ENCODE data around the gene RNF187. TPM values are rescaled to one million over a fixed set of nuclear protein-coding genes. Genes with fewer than 3 reads are reported as not detected.

RNF187 gene
- total RNA-seq, 3 donors from 2014 or later (not counting 1 experiment from before 2014, with no cell fraction given) = 68.6 to 102 (median 77.3) TPM

GRCh38 chr1:228514421-228514820 lies 27.2 kb downstream of the RNF187 start:
- intact Hi-C loops (cut with micrococcal nuclease) = loop anchor here (2.0 kb wide), 2 partner anchors 302 to 516 kb away; no protein-coding TSS in a partner anchor
- Mint-ChIP-seq H3K27ac (no peak overlapping the region), H3K4me1 (no peaks in the 10 kb centered on the region), H3K27me3 (ENCODE audit: low read depth in 2 of 2) (peaks cover 15 to 28% of the 10 kb centered on the region in 2 donors), H3K36me3 (no peaks in the 10 kb centered on the region), H3K4me3 (no peak overlapping the region), H3K9me3 (no peaks in the 10 kb centered on the region)
- peak in 1 of 2 donors; percentile 7 for DNase-seq
- TF ChIP-seq, protein P1, sequence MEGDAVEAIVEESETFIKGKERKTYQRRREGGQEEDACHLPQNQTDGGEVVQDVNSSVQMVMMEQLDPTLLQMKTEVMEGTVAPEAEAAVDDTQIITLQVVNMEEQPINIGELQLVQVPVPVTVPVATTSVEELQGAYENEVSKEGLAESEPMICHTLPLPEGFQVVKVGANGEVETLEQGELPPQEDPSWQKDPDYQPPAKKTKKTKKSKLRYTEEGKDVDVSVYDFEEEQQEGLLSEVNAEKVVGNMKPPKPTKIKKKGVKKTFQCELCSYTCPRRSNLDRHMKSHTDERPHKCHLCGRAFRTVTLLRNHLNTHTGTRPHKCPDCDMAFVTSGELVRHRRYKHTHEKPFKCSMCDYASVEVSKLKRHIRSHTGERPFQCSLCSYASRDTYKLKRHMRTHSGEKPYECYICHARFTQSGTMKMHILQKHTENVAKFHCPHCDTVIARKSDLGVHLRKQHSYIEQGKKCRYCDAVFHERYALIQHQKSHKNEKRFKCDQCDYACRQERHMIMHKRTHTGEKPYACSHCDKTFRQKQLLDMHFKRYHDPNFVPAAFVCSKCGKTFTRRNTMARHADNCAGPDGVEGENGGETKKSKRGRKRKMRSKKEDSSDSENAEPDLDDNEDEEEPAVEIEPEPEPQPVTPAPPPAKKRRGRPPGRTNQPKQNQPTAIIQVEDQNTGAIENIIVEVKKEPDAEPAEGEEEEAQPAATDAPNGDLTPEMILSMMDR (IDR thresholded peaks at IDR 0.05) = no peak
- H3K27ac ChIP-seq (ENCODE audit: low read length) = no peak overlapping the region
- WGBS (ENCODE audit: insufficient coverage) = 88% methylated on average over 7 of the region's 7 CpGs
- H3K27me3 ChIP-seq (ENCODE audit: control insufficient read depth, insufficient read depth, low read length) = peaks cover 10% of the 10 kb centered on the region
- H3K4me1 ChIP-seq (ENCODE audit: control insufficient read depth, insufficient read depth, low read length) = peaks cover 7% of the 10 kb centered on the region
- H3K4me3 ChIP-seq (ENCODE audit: low read length) = no peak overlapping the region
- no peaks in the 10 kb centered on the region for H3K9me3 ChIP-seq (ENCODE audit: control insufficient read depth, insufficient read depth, low read length)
- ATAC-seq = no peak
- H3K36me3 ChIP-seq (ENCODE audit: control insufficient read depth, insufficient read depth, low read length) = no peaks in the 10 kb centered on the region

DNA sequence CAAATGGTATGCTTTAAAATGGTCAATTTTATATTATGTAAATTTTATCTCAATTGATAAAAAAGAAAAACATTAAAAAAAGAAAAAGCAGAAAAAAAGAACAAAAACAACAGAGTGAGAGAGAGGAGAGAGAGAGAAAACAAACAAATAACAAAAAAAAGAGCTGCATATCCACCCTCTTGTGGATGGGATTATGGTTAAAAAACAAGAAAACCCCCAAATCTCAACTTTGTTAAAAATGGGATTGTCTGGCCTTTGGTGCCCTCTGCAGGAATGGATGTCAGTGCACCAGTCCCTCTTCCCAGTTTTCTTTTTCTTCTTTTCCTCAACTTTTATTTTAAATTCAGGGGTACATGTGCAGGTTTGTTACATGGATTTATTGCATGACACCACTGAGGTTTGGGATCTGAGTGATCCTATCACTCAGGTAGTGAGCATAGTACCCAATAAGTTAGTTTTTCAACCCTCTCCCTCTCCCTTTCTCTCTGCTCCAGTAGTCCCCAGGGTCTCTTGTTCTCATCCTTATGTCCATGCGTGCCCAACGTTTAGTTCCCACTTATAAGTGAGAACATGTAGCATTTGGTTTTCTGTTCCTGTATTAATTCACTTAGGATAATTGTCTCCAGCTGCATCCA lies 28.1 kb downstream of the RNF187 start:
- DNase-seq = peak; percentile 20 to 75
- peak in 2 of 3 donors; percentile 69 to 74 for ATAC-seq
- Mint-ChIP-seq H3K9me3 (no peaks in the 10 kb centered on the region), H3K27me3 (ENCODE audit: low read depth in 2 of 2) (peaks cover 18 to 33% of the 10 kb centered on the region in 2 donors), H3K36me3 (no peaks in the 10 kb centered on the region), H3K4me1 (no peaks in the 10 kb centered on the region), H3K4me3 (no peak overlapping the region), H3K27ac (no peak overlapping the region)
- no peak overlapping the region for H3K4me3 ChIP-seq (ENCODE audit: low read length)
- H3K36me3 ChIP-seq (ENCODE audit: control insufficient read depth, insufficient read depth, low read length) = no peaks in the 10 kb centered on the region
- H3K4me1 ChIP-seq (ENCODE audit: control insufficient read depth, insufficient read depth, low read length) = peaks cover 7% of the 10 kb centered on the region
- TF ChIP-seq, protein P1 (IDR thresholded peaks at IDR 0.05) = peak; percentile 82
- no peak overlapping the region for H3K27ac ChIP-seq (ENCODE audit: low read length)
- WGBS (ENCODE audit: insufficient coverage) = 29% methylated on average over 2 of the region's 2 CpGs
- intact Hi-C loops (cut with micrococcal nuclease) = loop anchor here (1.0 to 2.0 kb wide), 4 partner anchors 14 to 517 kb away; no protein-coding TSS in a partner anchor
- H3K27me3 ChIP-seq (ENCODE audit: control insufficient read depth, insufficient read depth, low read length) = peaks cover 10% of the 10 kb centered on the region
- H3K9me3 ChIP-seq (ENCODE audit: control insufficient read depth, insufficient read depth, low read length) = no peaks in the 10 kb centered on the region

- no peak overlapping the region for H3K4me3 Mint-ChIP-seq
- H3K27ac ChIP-seq (ENCODE audit: low read length) = no peak overlapping the region
- no peaks in the 10 kb centered on the region for H3K36me3 Mint-ChIP-seq
- no peak overlapping the region for H3K27ac Mint-ChIP-seq
- no peaks in the 10 kb centered on the region for H3K4me1 Mint-ChIP-seq
- H3K36me3 ChIP-seq (ENCODE audit: control insufficient read depth, insufficient read depth, low read length) = no peaks in the 10 kb centered on the region
- H3K27me3 Mint-ChIP-seq (ENCODE audit: low read depth in 2 of 2) = peaks cover 18 to 34% of the 10 kb centered on the region in 2 donors
- no peak for DNase-seq
- no peaks in the 10 kb centered on the region for H3K9me3 ChIP-seq (ENCODE audit: control insufficient read depth, insufficient read depth, low read length)
- WGBS (ENCODE audit: insufficient coverage) = 97% methylated on average over 1 of the region's 2 CpGs
- no peak overlapping the region for H3K4me3 ChIP-seq (ENCODE audit: low read length)
- TF ChIP-seq, protein P1 (IDR thresholded peaks at IDR 0.05) = no peak
- H3K27me3 ChIP-seq (ENCODE audit: control insufficient read depth, insufficient read depth, low read length) = peaks cover 10% of the 10 kb centered on the region
- H3K4me1 ChIP-seq (ENCODE audit: control insufficient read depth, insufficient read depth, low read length) = peaks cover 7% of the 10 kb centered on the region
- intact Hi-C loops (cut with micrococcal nuclease) = no loop called here
- H3K9me3 Mint-ChIP-seq = no peaks in the 10 kb centered on the region
- ATAC-seq = no peak
Observed at GRCh38 chr1:228517655-228518054, 30.5 kb downstream of the RNF187 start.

DNA sequence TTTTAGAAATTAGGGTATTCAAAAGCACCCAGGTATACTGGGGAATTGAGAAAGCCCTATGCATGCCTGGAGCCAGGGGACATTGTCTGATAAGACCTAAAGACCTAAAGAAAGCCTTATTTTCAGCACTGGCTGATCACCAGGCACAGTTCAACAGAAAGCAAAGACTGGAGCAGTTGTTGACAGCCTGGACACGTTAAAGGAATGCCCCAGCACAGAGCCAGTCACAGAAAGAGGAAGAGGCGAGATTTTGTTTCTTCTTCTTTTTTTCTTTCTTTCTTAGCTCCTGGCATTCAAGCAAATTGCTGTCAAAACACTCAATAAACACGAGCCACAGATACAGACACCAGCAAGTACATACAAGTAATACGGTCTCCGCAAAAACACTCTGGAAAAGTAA lies 40.4 kb downstream of the RNF187 start:
- Histone ChIP-seq H3K27ac (ENCODE audit: low read length) (no peak overlapping the region), H3K9me3 (ENCODE audit: control insufficient read depth, insufficient read depth, low read length) (no peaks in the 10 kb centered on the region), H3K4me3 (ENCODE audit: low read length) (no peak overlapping the region), H3K4me1 (ENCODE audit: control insufficient read depth, insufficient read depth, low read length) (no peaks in the 10 kb centered on the region), H3K36me3 (ENCODE audit: control insufficient read depth, insufficient read depth, low read length) (no peaks in the 10 kb centered on the region), H3K27me3 (ENCODE audit: control insufficient read depth, insufficient read depth, low read length) (no peaks in the 10 kb centered on the region)
- DNase-seq (no peak), ATAC-seq (no peak)
- intact Hi-C loops (cut with micrococcal nuclease) = no loop called here
- Mint-ChIP-seq H3K4me3 (no peak overlapping the region), H3K9me3 (no peaks in the 10 kb centered on the region), H3K27ac (no peak overlapping the region), H3K27me3 (ENCODE audit: low read depth in 2 of 2) (peaks cover 9 to 31% of the 10 kb centered on the region in 2 donors), H3K4me1 (no peaks in the 10 kb centered on the region), H3K36me3 (no peaks in the 10 kb centered on the region)
- WGBS (ENCODE audit: insufficient coverage) = 28% methylated on average over 5 of the region's 5 CpGs
- TF ChIP-seq, protein P1 (IDR thresholded peaks at IDR 0.05) = no peak

Measured in natural killer cell (primary cell).